ENCODE results near the gene TRIM66.

DNA sequence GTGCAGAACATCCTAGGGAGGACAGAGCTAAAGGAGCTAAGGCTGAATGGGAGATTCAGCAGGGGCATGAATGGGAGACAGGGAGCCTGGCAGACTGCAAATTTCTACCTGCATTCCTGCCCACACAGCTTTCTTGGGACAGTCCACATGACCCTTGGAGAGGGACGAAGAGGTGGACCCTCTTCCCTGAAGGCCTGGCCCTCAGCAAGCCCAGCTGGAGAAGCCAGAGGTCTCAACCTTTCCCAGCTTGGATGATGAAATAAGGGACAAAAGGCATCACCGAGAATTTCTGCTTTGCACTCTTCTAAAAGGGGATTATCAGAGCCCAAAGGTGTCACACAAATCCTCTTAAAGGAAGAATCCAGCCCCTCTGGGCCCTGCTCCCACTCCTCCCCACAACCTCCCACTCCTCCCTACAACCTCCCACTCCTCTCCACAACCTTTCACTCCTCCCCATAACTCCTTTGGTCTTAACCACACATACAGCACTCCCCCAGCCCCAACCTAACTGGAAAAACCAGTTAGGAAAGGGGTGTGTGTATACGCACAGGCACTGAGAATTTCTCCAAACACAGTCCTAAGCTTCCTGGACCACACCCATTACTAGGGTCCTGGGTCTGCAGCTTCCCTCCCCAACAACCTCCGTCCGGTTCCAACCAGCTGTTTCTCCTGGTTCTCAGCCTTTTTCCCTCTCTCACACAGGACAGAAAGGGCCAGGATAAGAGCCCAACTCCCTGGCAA is 38.6 kb upstream of the TRIM66 start:
- TF ChIP-seq SUZ12 (IDR thresholded peaks at IDR 0.05; ENCODE audit: extremely low read depth, insufficient read depth, insufficient read length) (no peak), YY1 (IDR thresholded peaks at IDR 0.05; ENCODE audit: insufficient read depth, insufficient read length) (no peak)
